ENCODE results near the gene OSTN. TPM values are rescaled to one million over a fixed set of nuclear protein-coding genes. Genes with fewer than 3 reads are reported as not detected.

The OSTN gene
- total RNA-seq, 1 experiment from 2014 or later: not detected

GRCh38 chr3:191198480-191198879 is 561 bp upstream of the OSTN start:
- no peaks in the 10 kb centered on the region for H3K9me3 ChIP-seq (replicated peaks)
- H3K27ac ChIP-seq: no peak overlapping the region
- H3K4me1 ChIP-seq: no peaks in the 10 kb centered on the region
- no peak for DNase-seq
- no peak overlapping the region for H3K4me3 ChIP-seq
- H3K27me3 ChIP-seq: no peaks in the 10 kb centered on the region
- H3K36me3 ChIP-seq: no peaks in the 10 kb centered on the region

- H3K27ac ChIP-seq: no peak overlapping the region
- H3K4me1 ChIP-seq: no peaks in the 10 kb centered on the region
- no peaks in the 10 kb centered on the region for H3K36me3 ChIP-seq
- no peaks in the 10 kb centered on the region for H3K27me3 ChIP-seq
- no peak overlapping the region for H3K4me3 ChIP-seq
- no peaks in the 10 kb centered on the region for H3K9me3 ChIP-seq (replicated peaks)
- no peak for DNase-seq
Observed at GRCh38 chr3:191210032-191210431, 11.0 kb downstream of the OSTN start.

- H3K4me1 ChIP-seq: no peaks in the 10 kb centered on the region
- H3K36me3 ChIP-seq: no peaks in the 10 kb centered on the region
- no peak overlapping the region for H3K4me3 ChIP-seq
- H3K27me3 ChIP-seq: no peaks in the 10 kb centered on the region
- DNase-seq: no peak
- no peaks in the 10 kb centered on the region for H3K9me3 ChIP-seq (replicated peaks)
- no peak overlapping the region for H3K27ac ChIP-seq
Observed at GRCh38 chr3:191216510-191216909, 17.5 kb downstream of the OSTN start.

GRCh38 chr3:191217301-191217700 is 18.3 kb downstream of the OSTN start:
- no peaks in the 10 kb centered on the region for H3K9me3 ChIP-seq (replicated peaks)
- H3K36me3 ChIP-seq: no peaks in the 10 kb centered on the region
- no peak overlapping the region for H3K4me3 ChIP-seq
- H3K27me3 ChIP-seq: no peaks in the 10 kb centered on the region
- H3K27ac ChIP-seq: no peak overlapping the region
- no peak for DNase-seq
- H3K4me1 ChIP-seq: no peaks in the 10 kb centered on the region

GRCh38 chr3:191220908-191221307 is 21.9 kb downstream of the OSTN start:
- H3K4me1 ChIP-seq: no peaks in the 10 kb centered on the region
- H3K27ac ChIP-seq: no peak overlapping the region
- H3K4me3 ChIP-seq: no peak overlapping the region
- no peaks in the 10 kb centered on the region for H3K9me3 ChIP-seq (replicated peaks)
- no peak for DNase-seq
- H3K36me3 ChIP-seq: no peaks in the 10 kb centered on the region
- no peaks in the 10 kb centered on the region for H3K27me3 ChIP-seq

- H3K4me1 ChIP-seq: no peaks in the 10 kb centered on the region
- H3K4me3 ChIP-seq: no peak overlapping the region
- no peak for DNase-seq
- H3K9me3 ChIP-seq (replicated peaks): no peaks in the 10 kb centered on the region
- no peaks in the 10 kb centered on the region for H3K36me3 ChIP-seq
- H3K27me3 ChIP-seq: no peaks in the 10 kb centered on the region
- H3K27ac ChIP-seq: no peak overlapping the region
Observed at GRCh38 chr3:191221638-191222037, 22.6 kb downstream of the OSTN start.

GRCh38 chr3:191227541-191227940 is 28.5 kb downstream of the OSTN start:
- Histone ChIP-seq H3K27ac (no peak overlapping the region), H3K4me3 (no peak overlapping the region), H3K9me3 (replicated peaks) (no peaks in the 10 kb centered on the region), H3K27me3 (no peaks in the 10 kb centered on the region), H3K4me1 (no peaks in the 10 kb centered on the region), H3K36me3 (no peaks in the 10 kb centered on the region)
- no peak for DNase-seq

- no peak overlapping the region for H3K27ac ChIP-seq
- no peaks in the 10 kb centered on the region for H3K36me3 ChIP-seq
- H3K4me3 ChIP-seq: no peak overlapping the region
- H3K9me3 ChIP-seq (replicated peaks): no peaks in the 10 kb centered on the region
- DNase-seq: no peak
- H3K4me1 ChIP-seq: no peaks in the 10 kb centered on the region
- no peaks in the 10 kb centered on the region for H3K27me3 ChIP-seq
Observed at GRCh38 chr3:191234216-191234615, 35.2 kb downstream of the OSTN start.

- H3K27ac ChIP-seq: no peak overlapping the region
- no peaks in the 10 kb centered on the region for H3K27me3 ChIP-seq
- no peaks in the 10 kb centered on the region for H3K4me1 ChIP-seq
- no peak overlapping the region for H3K4me3 ChIP-seq
- H3K36me3 ChIP-seq: no peaks in the 10 kb centered on the region
- H3K9me3 ChIP-seq (replicated peaks): no peaks in the 10 kb centered on the region
- no peak for DNase-seq
Observed at GRCh38 chr3:191235331-191236314, 36.6 kb downstream of the OSTN start.

- Histone ChIP-seq H3K27ac (no peak overlapping the region), H3K4me1 (no peaks in the 10 kb centered on the region)
- no peak for DNase-seq
Observed at GRCh38 chr3:191236646-191237045, 37.6 kb downstream of the OSTN start.

GRCh38 chr3:191237047-191237882 is 38.2 kb downstream of the OSTN start:
- no peaks in the 10 kb centered on the region for H3K27me3 ChIP-seq
- H3K4me1 ChIP-seq: no peaks in the 10 kb centered on the region
- H3K4me3 ChIP-seq: no peak overlapping the region
- DNase-seq: no peak
- H3K9me3 ChIP-seq (replicated peaks): no peaks in the 10 kb centered on the region
- no peaks in the 10 kb centered on the region for H3K36me3 ChIP-seq
- no peak overlapping the region for H3K27ac ChIP-seq

More at GRCh38 chr3:191236646-191237045, 37.6 kb downstream of the OSTN start:
- Histone ChIP-seq H3K4me3 (no peak overlapping the region), H3K36me3 (no peaks in the 10 kb centered on the region), H3K9me3 (replicated peaks) (no peaks in the 10 kb centered on the region), H3K27me3 (no peaks in the 10 kb centered on the region)

- Histone ChIP-seq H3K4me3 (no peak overlapping the region), H3K9me3 (replicated peaks) (no peaks in the 10 kb centered on the region), H3K4me1 (no peaks in the 10 kb centered on the region), H3K27ac (no peak overlapping the region), H3K36me3 (no peaks in the 10 kb centered on the region), H3K27me3 (no peaks in the 10 kb centered on the region)
- no peak for DNase-seq
Observed at GRCh38 chr3:191238321-191238817, 39.3 kb downstream of the OSTN start.

GRCh38 chr3:191239407-191240031 is 40.5 kb downstream of the OSTN start:
- H3K36me3 ChIP-seq: no peaks in the 10 kb centered on the region
- no peak for DNase-seq
- no peaks in the 10 kb centered on the region for H3K27me3 ChIP-seq
- no peak overlapping the region for H3K4me3 ChIP-seq
- H3K4me1 ChIP-seq: no peaks in the 10 kb centered on the region
- H3K27ac ChIP-seq: no peak overlapping the region
- no peaks in the 10 kb centered on the region for H3K9me3 ChIP-seq (replicated peaks)

- Histone ChIP-seq H3K4me3 (no peak overlapping the region), H3K4me1 (no peaks in the 10 kb centered on the region), H3K27me3 (no peaks in the 10 kb centered on the region), H3K9me3 (replicated peaks) (no peaks in the 10 kb centered on the region), H3K36me3 (no peaks in the 10 kb centered on the region), H3K27ac (no peak overlapping the region)
- no peak for DNase-seq
Observed at GRCh38 chr3:191240486-191240885, 41.4 kb downstream of the OSTN start.
